Activated CD4-positive, alpha-beta T cell treated with anti-CD3 and anti-CD28 coated beads, Interleukin-2, amount 10 ng/mL, durations not matched to agents 7 days and 5 days (primary cell): ENCODE results near the gene LSMEM2. TPM values are rescaled to one million over a fixed set of nuclear protein-coding genes. Genes with fewer than 3 reads are reported as not detected.
"Not testable (repeated sequence)": the region's sequence is repeated elsewhere in the genome, so short reads cannot be mapped to it uniquely, and the experiment has no call there.

Experiments used
- CTCF ChIA-PET: fragments of 350-600 bp; sonication (Branson Sonifier 250); formaldehyde crosslinking; loops from one replicate; lab custom pipeline; 2021; ENCODE audit warnings: antibody characterized with exemption; lab: Charles Lee
- POLR2A ChIA-PET: fragments of 350-600 bp; sonication (Branson Sonifier 250); formaldehyde crosslinking; loops from one replicate; lab custom pipeline; 2021; ENCODE audit warnings: antibody characterized with exemption; lab: Charles Lee
- DNase-seq: peaks from one replicate; pipeline ENCODE4 v3.0.0-alpha.2; 2020
- H3K27ac Mint-ChIP-seq: one replicate; pipeline ENCODE4 v1.8.0; 2021; ENCODE audit warnings: mild to moderate bottlenecking, moderate library complexity, mixed read lengths
- H3K27me3 Mint-ChIP-seq: one replicate; pipeline ENCODE4 v1.8.0; 2021; ENCODE audit warnings: mixed read lengths
- H3K36me3 Mint-ChIP-seq: one replicate; pipeline ENCODE4 v1.8.0; 2021; ENCODE audit warnings: low read depth, mixed read lengths
- H3K4me1 Mint-ChIP-seq: one replicate; pipeline ENCODE4 v1.8.0; 2021; ENCODE audit warnings: mixed read lengths
- H3K4me3 Mint-ChIP-seq: one replicate; pipeline ENCODE4 v1.8.0; 2021; ENCODE audit warnings: mild to moderate bottlenecking, moderate library complexity, mixed read lengths
- H3K9me3 Mint-ChIP-seq: one replicate; pipeline ENCODE4 v1.8.0; 2021; ENCODE audit warnings: mixed read lengths
- total RNA-seq, 2 experiments: library from RNA; stranded (reverse); gene quantifications; one replicate each; pipeline ENCODE4 v1.2.3, GENCODE V29; 2021

The LSMEM2 gene
- total RNA-seq, 2 experiments from 2014 or later: not detected

GRCh38 chr3:50260942-50261441 is 17.9 kb upstream of the LSMEM2 start:
- Mint-ChIP-seq H3K4me1 (peaks cover 7% of the 10 kb centered on the region), H3K9me3 (no peaks in the 10 kb centered on the region), H3K27ac (no peak overlapping the region), H3K36me3 (peaks cover 26% of the 10 kb centered on the region), H3K4me3 (no peak overlapping the region), H3K27me3 (peaks cover 3% of the 10 kb centered on the region)
- POLR2A ChIA-PET: no interaction called here
- CTCF ChIA-PET: interaction anchor here (1.2 to 13.7 kb wide), 6 partner anchors 10 to 87 kb away, joined by 3 to 143 read pairs (median 8); no protein-coding TSS in a partner anchor
- DNase-seq: no peak

- Mint-ChIP-seq H3K36me3 (peaks cover 21% of the 10 kb centered on the region), H3K9me3 (no peaks in the 10 kb centered on the region), H3K27ac (no peak overlapping the region), H3K4me1 (peaks cover 7% of the 10 kb centered on the region), H3K4me3 (no peak overlapping the region), H3K27me3 (peaks cover 5% of the 10 kb centered on the region)
- DNase-seq: no peak
- POLR2A ChIA-PET: no interaction called here
- CTCF ChIA-PET: interaction anchor here (0.5 to 13.7 kb wide), 6 partner anchors 10 to 42 kb away, joined by 3 to 143 read pairs (median 8); no protein-coding TSS in a partner anchor
These were observed 17.4 kb upstream of the LSMEM2 start for GRCh38 chr3:50261505-50261904.

GRCh38 chr3:50262200-50262599 is 16.7 kb upstream of the LSMEM2 start:
- H3K9me3 Mint-ChIP-seq, H3K27ac Mint-ChIP-seq, H3K4me1 Mint-ChIP-seq, H3K27me3 Mint-ChIP-seq, DNase-seq, POLR2A ChIA-PET, H3K4me3 Mint-ChIP-seq: not testable (repeated sequence)
- H3K36me3 Mint-ChIP-seq: peaks cover 16% of the 10 kb centered on the region
- CTCF ChIA-PET: interaction anchor here (0.5 to 13.7 kb wide), 3 partner anchors 10 to 36 kb away, joined by 3 to 143 read pairs (median 5); no protein-coding TSS in a partner anchor

GRCh38 chr3:50262778-50263177 is 16.1 kb upstream of the LSMEM2 start:
- Mint-ChIP-seq H3K4me1 (peaks cover 3% of the 10 kb centered on the region), H3K27me3 (peaks cover 8% of the 10 kb centered on the region), H3K4me3 (no peak overlapping the region), H3K9me3 (no peaks in the 10 kb centered on the region), H3K36me3 (peaks cover 11% of the 10 kb centered on the region), H3K27ac (no peak overlapping the region)
- no peak for DNase-seq
- CTCF ChIA-PET: interaction anchor here (1.0 to 13.7 kb wide), 4 partner anchors 10 to 29 kb away, joined by 4 to 143 read pairs (median 5); partner anchors contain the start of gene IFRD2
- POLR2A ChIA-PET: no interaction called here

GRCh38 chr3:50263478-50264382 is 15.2 kb upstream of the LSMEM2 start:
- Mint-ChIP-seq H3K9me3 (no peaks in the 10 kb centered on the region), H3K27ac (peak overlapping the region; percentile 19), H3K4me3 (no peak overlapping the region), H3K36me3 (peaks cover 2% of the 10 kb centered on the region), H3K27me3 (peaks cover 17% of the 10 kb centered on the region), H3K4me1 (peaks cover 3% of the 10 kb centered on the region)
- DNase-seq: no peak
- ChIA-PET CTCF (interaction anchor here (0.6 to 13.7 kb wide), 7 partner anchors 9 to 69 kb away, joined by 3 to 143 read pairs (median 4); partner anchors contain the start of gene IFRD2), POLR2A (interaction anchor here (0.6 kb wide), 1 partner anchor 28 kb away, joined by 5 read pairs; the partner anchor contains the start of gene GNAI2)

GRCh38 chr3:50264383-50264963 is 14.4 kb upstream of the LSMEM2 start:
- no peaks in the 10 kb centered on the region for H3K36me3 Mint-ChIP-seq
- H3K4me3 Mint-ChIP-seq: no peak overlapping the region
- no peak overlapping the region for H3K27ac Mint-ChIP-seq
- peaks cover 18% of the 10 kb centered on the region for H3K27me3 Mint-ChIP-seq
- peaks cover 3% of the 10 kb centered on the region for H3K4me1 Mint-ChIP-seq
- CTCF ChIA-PET: interaction anchor here (0.6 to 13.7 kb wide), 6 partner anchors 8 to 70 kb away, joined by 3 to 143 read pairs (median 4); no protein-coding TSS in a partner anchor
- H3K9me3 Mint-ChIP-seq: no peaks in the 10 kb centered on the region
- POLR2A ChIA-PET: interaction anchor here (0.6 kb wide), 1 partner anchor 38 kb away, joined by 5 read pairs; no protein-coding TSS in a partner anchor
- no peak for DNase-seq

GRCh38 chr3:50264964-50265485 is 13.9 kb upstream of the LSMEM2 start:
- H3K36me3 Mint-ChIP-seq: no peaks in the 10 kb centered on the region
- no peaks in the 10 kb centered on the region for H3K9me3 Mint-ChIP-seq
- peaks cover 18% of the 10 kb centered on the region for H3K27me3 Mint-ChIP-seq
- no peak overlapping the region for H3K4me3 Mint-ChIP-seq
- ChIA-PET POLR2A (interaction anchor here (0.6 kb wide), 1 partner anchor 38 kb away, joined by 5 read pairs; no protein-coding TSS in a partner anchor), CTCF (interaction anchor here (1.0 to 13.7 kb wide), 3 partner anchors 9 to 70 kb away, joined by 3 to 143 read pairs (median 5); no protein-coding TSS in a partner anchor)
- H3K27ac Mint-ChIP-seq: no peak overlapping the region
- no peak for DNase-seq
- H3K4me1 Mint-ChIP-seq: no peaks in the 10 kb centered on the region

GRCh38 chr3:50265571-50265970 is 13.3 kb upstream of the LSMEM2 start:
- Mint-ChIP-seq H3K36me3 (no peaks in the 10 kb centered on the region), H3K9me3 (no peaks in the 10 kb centered on the region), H3K4me1 (no peaks in the 10 kb centered on the region), H3K4me3 (no peak overlapping the region), H3K27ac (no peak overlapping the region), H3K27me3 (peaks cover 18% of the 10 kb centered on the region)
- ChIA-PET POLR2A (no interaction called here), CTCF (interaction anchor here (1.3 to 13.7 kb wide), 2 partner anchors 15 to 72 kb away, joined by 7 to 143 read pairs; no protein-coding TSS in a partner anchor)
- no peak for DNase-seq

GRCh38 chr3:50266017-50266416 is 12.9 kb upstream of the LSMEM2 start:
- Mint-ChIP-seq H3K9me3 (no peaks in the 10 kb centered on the region), H3K27ac (no peak overlapping the region), H3K4me3 (no peak overlapping the region), H3K36me3 (no peaks in the 10 kb centered on the region), H3K4me1 (no peaks in the 10 kb centered on the region), H3K27me3 (peaks cover 18% of the 10 kb centered on the region)
- POLR2A ChIA-PET: no interaction called here
- CTCF ChIA-PET: interaction anchor here (1.3 to 13.7 kb wide), 4 partner anchors 10 to 72 kb away, joined by 5 to 143 read pairs (median 6); no protein-coding TSS in a partner anchor
- no peak for DNase-seq

- Mint-ChIP-seq H3K9me3 (no peaks in the 10 kb centered on the region), H3K4me1 (peaks cover 6% of the 10 kb centered on the region), H3K4me3 (no peak overlapping the region), H3K27me3 (peaks cover 18% of the 10 kb centered on the region), H3K27ac (no peak overlapping the region), H3K36me3 (no peaks in the 10 kb centered on the region)
- CTCF ChIA-PET: interaction anchor here (0.6 to 13.7 kb wide), 10 partner anchors 9 to 449 kb away, joined by 3 to 143 read pairs (median 5); no protein-coding TSS in a partner anchor
- DNase-seq: no peak
- POLR2A ChIA-PET: no interaction called here
These were observed 12.1 kb upstream of the LSMEM2 start for GRCh38 chr3:50266836-50267235.

GRCh38 chr3:50267280-50267913 is 11.5 kb upstream of the LSMEM2 start:
- no peaks in the 10 kb centered on the region for H3K9me3 Mint-ChIP-seq
- no peak overlapping the region for H3K4me3 Mint-ChIP-seq
- H3K27me3 Mint-ChIP-seq: peaks cover 18% of the 10 kb centered on the region
- POLR2A ChIA-PET: no interaction called here
- H3K27ac Mint-ChIP-seq: no peak overlapping the region
- no peaks in the 10 kb centered on the region for H3K36me3 Mint-ChIP-seq
- CTCF ChIA-PET: interaction anchor here (0.6 to 13.7 kb wide), 10 partner anchors 9 to 449 kb away, joined by 3 to 143 read pairs (median 4); no protein-coding TSS in a partner anchor
- no peak for DNase-seq
- H3K4me1 Mint-ChIP-seq: peaks cover 7% of the 10 kb centered on the region
